SU-DHL-6 (cell line): ENCODE measurements around the gene PFKL.

Experiments used
- EZH2phosphoT487 ChIP-seq: fragments of 200-600 bp; sonication (generic), shearing (Covaris generic); conservative IDR thresholded peaks from 2 replicates; pipeline ENCODE4 v1.6.1; 2018; ENCODE audit warnings: mild to moderate bottlenecking, antibody characterized with exemption, low read length, moderate library complexity, mixed read lengths
- TF ChIP-seq, protein P1 (sequence below): fragments of 200-600 bp; sonication (generic); IDR thresholded peaks from one replicate; pipeline ENCODE4 v1.5.1; 2017; ENCODE audit warnings: antibody characterized with exemption, mild to moderate bottlenecking, low read length, moderate library complexity; ENCODE audit not compliant: insufficient read depth, poor library complexity, severe bottlenecking

- TF ChIP-seq, protein P1, sequence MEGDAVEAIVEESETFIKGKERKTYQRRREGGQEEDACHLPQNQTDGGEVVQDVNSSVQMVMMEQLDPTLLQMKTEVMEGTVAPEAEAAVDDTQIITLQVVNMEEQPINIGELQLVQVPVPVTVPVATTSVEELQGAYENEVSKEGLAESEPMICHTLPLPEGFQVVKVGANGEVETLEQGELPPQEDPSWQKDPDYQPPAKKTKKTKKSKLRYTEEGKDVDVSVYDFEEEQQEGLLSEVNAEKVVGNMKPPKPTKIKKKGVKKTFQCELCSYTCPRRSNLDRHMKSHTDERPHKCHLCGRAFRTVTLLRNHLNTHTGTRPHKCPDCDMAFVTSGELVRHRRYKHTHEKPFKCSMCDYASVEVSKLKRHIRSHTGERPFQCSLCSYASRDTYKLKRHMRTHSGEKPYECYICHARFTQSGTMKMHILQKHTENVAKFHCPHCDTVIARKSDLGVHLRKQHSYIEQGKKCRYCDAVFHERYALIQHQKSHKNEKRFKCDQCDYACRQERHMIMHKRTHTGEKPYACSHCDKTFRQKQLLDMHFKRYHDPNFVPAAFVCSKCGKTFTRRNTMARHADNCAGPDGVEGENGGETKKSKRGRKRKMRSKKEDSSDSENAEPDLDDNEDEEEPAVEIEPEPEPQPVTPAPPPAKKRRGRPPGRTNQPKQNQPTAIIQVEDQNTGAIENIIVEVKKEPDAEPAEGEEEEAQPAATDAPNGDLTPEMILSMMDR: no peak
- TF ChIP-seq EZH2phosphoT487: no peak
These were observed 20.2 kb upstream of the PFKL start for GRCh38 chr21:44279354-44280260.
